Neural cell (in vitro differentiated cells): ENCODE data around the gene VMAC. TPM values are rescaled to one million over a fixed set of nuclear protein-coding genes. Genes with fewer than 3 reads are reported as not detected.

Source experiments
- H2AFZ ChIP-seq: fragments of 200-600, 300-800 bp; sonication (generic), shearing (Covaris generic); 2 replicates; pipeline ENCODE4 v1.6.0; 2014; ENCODE audit warnings: low read depth, mild to moderate bottlenecking, antibody characterized with exemption, low read length, moderate library complexity
- H3F3A ChIP-seq: fragments of 200-600 bp; shearing (Covaris generic); 2 replicates; pipeline ENCODE4 v1.6.1; 2016; ENCODE audit warnings: mild to moderate bottlenecking, moderate library complexity, mixed read lengths, antibody characterized with exemption, low read length; ENCODE audit not compliant: insufficient read depth, poor library complexity, severe bottlenecking
- H3K27ac ChIP-seq: fragments of 200-600, 300-800 bp; sonication (generic), shearing (Covaris generic); 2 replicates; pipeline ENCODE4 v1.5.1; 2014; ENCODE audit warnings: mild to moderate bottlenecking, low read length, moderate library complexity
- H3K27me3 ChIP-seq: fragments of 300-800, 200-600 bp; sonication (generic), shearing (Covaris generic); 2 replicates; pipeline ENCODE4 v1.6.0; 2014; ENCODE audit warnings: mild to moderate bottlenecking, low read depth, low read length, moderate library complexity; ENCODE audit not compliant: insufficient read depth
- H3K36me3 ChIP-seq: fragments of 300-800, 200-600 bp; sonication (generic), shearing (Covaris generic); 2 replicates; pipeline ENCODE4 v1.5.1; 2014; ENCODE audit warnings: mild to moderate bottlenecking, antibody characterized with exemption, low read length, moderate library complexity; ENCODE audit not compliant: insufficient read depth
- H3K4me2 ChIP-seq: fragments of 300-800, 200-600 bp; sonication (generic), shearing (Covaris generic); 2 replicates; pipeline ENCODE4 v1.6.0; 2014; ENCODE audit warnings: mild to moderate bottlenecking, low read length
- H3K4me3 ChIP-seq: fragments of 300-800, 200-600 bp; sonication (generic), shearing (Covaris generic); 2 replicates; pipeline ENCODE4 v1.5.1; 2014; ENCODE audit warnings: mild to moderate bottlenecking, low read length, moderate library complexity
- H3K79me2 ChIP-seq: fragments of 200-600 bp; shearing (Covaris generic); replicated peaks from 2 replicates; pipeline ENCODE4 v1.6.0; 2014; ENCODE audit warnings: mild to moderate bottlenecking, low read length, moderate library complexity; ENCODE audit not compliant: insufficient read depth
- H3K9ac ChIP-seq: fragments of 300-800, 200-600 bp; sonication (generic), shearing (Covaris generic); 2 replicates; pipeline ENCODE4 v1.6.1; 2016; ENCODE audit warnings: mild to moderate bottlenecking, low read length, mixed read lengths
- H3K9me2 ChIP-seq: fragments of 200-600 bp; shearing (Covaris generic); 2 replicates; pipeline ENCODE4 v1.6.1; 2016; ENCODE audit warnings: mild to moderate bottlenecking, low read length, mixed read lengths; ENCODE audit not compliant: insufficient read depth
- H3K9me3 ChIP-seq: fragments of 200-600, 300-800 bp; sonication (generic), shearing (Covaris generic); 2 replicates; pipeline ENCODE4 v1.6.1; 2016; ENCODE audit warnings: mild to moderate bottlenecking, mixed run types, low read length, moderate library complexity, mixed read lengths
- H4K20me1 ChIP-seq: fragments of 200-600 bp; shearing (Covaris generic); 2 replicates; pipeline ENCODE4 v1.6.1; 2016; ENCODE audit warnings: mild to moderate bottlenecking, mixed run types; ENCODE audit not compliant: insufficient read depth
- EP300 ChIP-seq: fragments of 450-650 bp; conservative IDR thresholded peaks from 2 replicates; pipeline ENCODE4 v1.6.1; 2014; ENCODE audit warnings: antibody characterized with exemption, mild to moderate bottlenecking, moderate library complexity; ENCODE audit not compliant: poor library complexity, severe bottlenecking
- EZH2 ChIP-seq: fragments of 200-600, 300-800 bp; shearing (Covaris generic), sonication (generic); IDR thresholded peaks from 2 replicates; pipeline ENCODE4 v1.6.1; 2014; ENCODE audit warnings: antibody characterized with exemption, low read length, borderline replicate concordance, mild to moderate bottlenecking; ENCODE audit not compliant: insufficient read depth, poor library complexity, severe bottlenecking
- MXI1 ChIP-seq: fragments of 450-650 bp; conservative IDR thresholded peaks from 2 replicates; pipeline ENCODE4 v1.6.1; 2014; ENCODE audit warnings: antibody characterized with exemption, mild to moderate bottlenecking; ENCODE audit not compliant: poor library complexity, severe bottlenecking
- POLR2AphosphoS5 ChIP-seq: IDR thresholded peaks from 2 replicates; pipeline ENCODE4 v1.6.1; 2012
- RAD21 ChIP-seq: fragments of 450-650 bp; conservative IDR thresholded peaks from 2 replicates; pipeline ENCODE4 v1.6.1; 2014; ENCODE audit warnings: antibody characterized with exemption, mild to moderate bottlenecking, moderate library complexity
- REST ChIP-seq: IDR thresholded peaks from 2 replicates; pipeline ENCODE4 v1.6.1; 2012; ENCODE audit warnings: borderline replicate concordance
- SMC3 ChIP-seq: fragments of 450-650 bp; conservative IDR thresholded peaks from 2 replicates; pipeline ENCODE4 v1.6.1; 2014; ENCODE audit warnings: antibody characterized with exemption, mild to moderate bottlenecking, moderate library complexity; ENCODE audit not compliant: poor library complexity
- TAF1 ChIP-seq: IDR thresholded peaks from 2 replicates; pipeline ENCODE4 v1.6.1; 2012; ENCODE audit warnings: low read depth
- polyA plus RNA-seq: library from polyadenylated mRNA; depleted of rRNA; stranded (reverse); fragments of >200 nt; gene quantifications from 2 replicates; pipeline ENCODE4 v1.2.3, GENCODE V29; 2014
- TF ChIP-seq, protein P1 (sequence below): fragments of 450-650 bp; IDR thresholded peaks from 2 replicates; pipeline ENCODE4 v1.5.1; 2014; ENCODE audit warnings: antibody characterized with exemption, mild to moderate bottlenecking, moderate library complexity; ENCODE audit not compliant: poor library complexity, severe bottlenecking

The VMAC gene
- polyA plus RNA-seq, 1 donor from 2014 or later = 6.0 TPM

DNA sequence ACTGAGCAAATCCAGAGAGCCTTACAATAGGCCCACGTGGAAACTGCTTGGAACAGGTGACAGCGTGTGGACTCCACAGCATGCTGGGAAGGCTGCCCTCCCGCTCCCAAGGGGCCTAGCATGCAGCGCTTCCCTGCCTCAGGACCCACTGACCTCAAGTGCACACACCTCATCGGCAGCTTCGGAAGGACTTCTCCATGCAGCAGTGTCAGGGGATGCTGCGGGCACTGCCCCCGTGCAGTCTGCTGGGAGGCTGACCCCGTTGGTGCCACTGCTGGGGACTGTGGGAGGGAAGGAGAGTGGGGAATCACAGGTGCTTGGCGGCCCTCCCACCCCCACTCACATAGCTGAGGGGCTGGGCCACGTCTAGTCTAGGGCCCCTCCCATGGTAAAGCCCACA lies 26.6 kb downstream of the VMAC start:
- Histone ChIP-seq H3K27ac (no peak overlapping the region), H3K36me3 (no peaks in the 10 kb centered on the region)
- no peak for TF ChIP-seq RAD21

GRCh38 chr19:5932146-5932545 lies 27.5 kb downstream of the VMAC start:
- H3K27ac ChIP-seq = no peak overlapping the region
- H3K4me2 ChIP-seq = no peak overlapping the region
- TF ChIP-seq TAF1 (no peak), SMC3 (no peak), REST (no peak), EZH2 (no peak), EP300 (no peak), POLR2AphosphoS5 (no peak)
- TF ChIP-seq, protein P1, sequence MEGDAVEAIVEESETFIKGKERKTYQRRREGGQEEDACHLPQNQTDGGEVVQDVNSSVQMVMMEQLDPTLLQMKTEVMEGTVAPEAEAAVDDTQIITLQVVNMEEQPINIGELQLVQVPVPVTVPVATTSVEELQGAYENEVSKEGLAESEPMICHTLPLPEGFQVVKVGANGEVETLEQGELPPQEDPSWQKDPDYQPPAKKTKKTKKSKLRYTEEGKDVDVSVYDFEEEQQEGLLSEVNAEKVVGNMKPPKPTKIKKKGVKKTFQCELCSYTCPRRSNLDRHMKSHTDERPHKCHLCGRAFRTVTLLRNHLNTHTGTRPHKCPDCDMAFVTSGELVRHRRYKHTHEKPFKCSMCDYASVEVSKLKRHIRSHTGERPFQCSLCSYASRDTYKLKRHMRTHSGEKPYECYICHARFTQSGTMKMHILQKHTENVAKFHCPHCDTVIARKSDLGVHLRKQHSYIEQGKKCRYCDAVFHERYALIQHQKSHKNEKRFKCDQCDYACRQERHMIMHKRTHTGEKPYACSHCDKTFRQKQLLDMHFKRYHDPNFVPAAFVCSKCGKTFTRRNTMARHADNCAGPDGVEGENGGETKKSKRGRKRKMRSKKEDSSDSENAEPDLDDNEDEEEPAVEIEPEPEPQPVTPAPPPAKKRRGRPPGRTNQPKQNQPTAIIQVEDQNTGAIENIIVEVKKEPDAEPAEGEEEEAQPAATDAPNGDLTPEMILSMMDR = no peak
- H3K9me3 ChIP-seq = no peaks in the 10 kb centered on the region
- no peaks in the 10 kb centered on the region for H4K20me1 ChIP-seq
- no peaks in the 10 kb centered on the region for H3K36me3 ChIP-seq
- H3K79me2 ChIP-seq = no peaks in the 10 kb centered on the region
- no peak overlapping the region for H3K9ac ChIP-seq
- no peak overlapping the region for H3K4me3 ChIP-seq
- H3K27me3 ChIP-seq = no peaks in the 10 kb centered on the region
- H2AFZ ChIP-seq = no peak overlapping the region
- no peaks in the 10 kb centered on the region for H3K9me2 ChIP-seq
- no peaks in the 10 kb centered on the region for H3F3A ChIP-seq

More for the DNA sequence above, 26.6 kb downstream of the VMAC start:
- no peaks in the 10 kb centered on the region for H3K27me3 ChIP-seq
- H3K4me2 ChIP-seq = no peak overlapping the region
- no peaks in the 10 kb centered on the region for H3F3A ChIP-seq
- H4K20me1 ChIP-seq = no peaks in the 10 kb centered on the region
- no peaks in the 10 kb centered on the region for H3K79me2 ChIP-seq
- H3K9me2 ChIP-seq = no peaks in the 10 kb centered on the region
- no peak overlapping the region for H2AFZ ChIP-seq
- H3K4me3 ChIP-seq = no peak overlapping the region
- no peak overlapping the region for H3K9ac ChIP-seq
- H3K9me3 ChIP-seq = no peaks in the 10 kb centered on the region

DNA sequence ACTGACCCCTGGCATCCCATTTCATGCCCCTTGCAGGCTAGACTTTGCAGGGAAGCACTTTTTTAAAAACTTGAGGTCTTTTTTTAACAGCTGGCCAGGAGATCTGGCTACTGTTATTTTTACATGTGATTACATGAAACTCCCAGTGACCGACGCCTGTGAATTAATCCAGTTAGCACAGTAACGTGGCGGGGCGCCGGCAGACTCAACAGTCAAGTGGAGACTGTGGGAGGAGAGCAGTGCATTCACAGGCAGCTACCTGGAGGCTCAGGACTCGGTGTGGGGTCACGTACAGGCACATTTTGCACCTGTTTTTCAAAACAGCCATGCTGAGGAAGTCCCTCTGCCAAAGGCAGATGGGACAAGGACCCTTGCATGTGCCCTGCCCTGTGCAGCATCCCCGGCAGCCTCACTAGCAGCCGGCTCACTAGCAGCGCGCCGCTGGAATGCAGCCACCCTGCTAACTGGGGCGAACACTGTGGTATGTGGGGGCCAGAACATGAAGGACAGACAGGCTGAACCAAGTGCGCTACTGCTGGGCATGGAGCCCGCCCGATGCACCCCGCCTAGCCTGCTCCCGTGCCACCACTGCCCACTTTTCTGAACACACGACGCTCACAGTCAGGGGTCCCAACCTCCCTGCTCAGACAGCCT lies 28.1 kb downstream of the VMAC start:
- H3K36me3 ChIP-seq = no peaks in the 10 kb centered on the region
- H3K9me3 ChIP-seq = no peaks in the 10 kb centered on the region
- H3F3A ChIP-seq = no peaks in the 10 kb centered on the region
- TF ChIP-seq TAF1 = no peak
- TF ChIP-seq, protein P1 = no peak
- TF ChIP-seq EP300 = no peak
- no peak for TF ChIP-seq EZH2
- no peak for TF ChIP-seq POLR2AphosphoS5
- TF ChIP-seq RAD21 = no peak
- no peak for TF ChIP-seq REST
- no peak for TF ChIP-seq SMC3
- no peak for TF ChIP-seq MXI1
- no peaks in the 10 kb centered on the region for H3K27me3 ChIP-seq
- H3K79me2 ChIP-seq = peaks cover under 1% of the 10 kb centered on the region
- H3K4me3 ChIP-seq = no peak overlapping the region
- H3K9me2 ChIP-seq = no peaks in the 10 kb centered on the region
- H3K4me2 ChIP-seq = no peak overlapping the region
- H3K27ac ChIP-seq = no peak overlapping the region
- no peaks in the 10 kb centered on the region for H4K20me1 ChIP-seq
- no peak overlapping the region for H3K9ac ChIP-seq
- H2AFZ ChIP-seq = no peak overlapping the region
